ENCODE results near the gene ATP2B2. TPM values are rescaled to one million over a fixed set of nuclear protein-coding genes. Genes with fewer than 3 reads are reported as not detected.
A peak's percentile ranks its signal among the peaks of the same experiment; 100 is the strongest.

ATP2B2 gene
- total RNA-seq, 4 donors from 2014 or later: 0.42 to 2.0 (median 1.1) TPM

DNA sequence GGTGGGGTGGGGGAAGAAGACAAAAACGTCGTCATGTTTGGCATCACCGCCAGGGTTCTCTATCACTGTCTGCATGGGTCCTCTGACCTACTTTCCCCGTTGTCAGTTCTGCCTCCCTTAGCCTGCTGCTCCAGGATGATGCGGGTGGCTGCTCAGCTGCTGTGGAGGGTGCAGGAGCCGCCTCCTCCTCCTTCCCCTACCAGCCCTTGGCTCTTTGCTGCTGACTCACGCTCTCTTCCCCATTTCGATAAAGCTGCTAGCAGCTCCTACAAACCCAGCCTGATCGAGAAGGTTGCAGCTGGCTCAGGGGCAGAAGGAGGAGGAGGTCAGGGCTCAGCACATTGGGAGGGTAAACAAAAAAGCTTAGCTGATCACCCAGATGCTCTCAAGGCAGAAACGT, 135.0 kb downstream of the ATP2B2 start:
- Histone ChIP-seq H3K9me3 (no peaks in the 10 kb centered on the region), H3K27me3 (no peaks in the 10 kb centered on the region), H3K4me3 (no peak overlapping the region), H3K36me3 (no peaks in the 10 kb centered on the region), H3K4me1 (peaks cover 0 to 14% (median 0%) of the 10 kb centered on the region in 4 donors), H3K27ac (no peak overlapping the region)
- DNase-seq (ENCODE audit: low spot score in 2 of 2): no peak
- no peak for TF ChIP-seq POLR2A (IDR thresholded peaks at IDR 0.05)
- TF ChIP-seq, protein P1, sequence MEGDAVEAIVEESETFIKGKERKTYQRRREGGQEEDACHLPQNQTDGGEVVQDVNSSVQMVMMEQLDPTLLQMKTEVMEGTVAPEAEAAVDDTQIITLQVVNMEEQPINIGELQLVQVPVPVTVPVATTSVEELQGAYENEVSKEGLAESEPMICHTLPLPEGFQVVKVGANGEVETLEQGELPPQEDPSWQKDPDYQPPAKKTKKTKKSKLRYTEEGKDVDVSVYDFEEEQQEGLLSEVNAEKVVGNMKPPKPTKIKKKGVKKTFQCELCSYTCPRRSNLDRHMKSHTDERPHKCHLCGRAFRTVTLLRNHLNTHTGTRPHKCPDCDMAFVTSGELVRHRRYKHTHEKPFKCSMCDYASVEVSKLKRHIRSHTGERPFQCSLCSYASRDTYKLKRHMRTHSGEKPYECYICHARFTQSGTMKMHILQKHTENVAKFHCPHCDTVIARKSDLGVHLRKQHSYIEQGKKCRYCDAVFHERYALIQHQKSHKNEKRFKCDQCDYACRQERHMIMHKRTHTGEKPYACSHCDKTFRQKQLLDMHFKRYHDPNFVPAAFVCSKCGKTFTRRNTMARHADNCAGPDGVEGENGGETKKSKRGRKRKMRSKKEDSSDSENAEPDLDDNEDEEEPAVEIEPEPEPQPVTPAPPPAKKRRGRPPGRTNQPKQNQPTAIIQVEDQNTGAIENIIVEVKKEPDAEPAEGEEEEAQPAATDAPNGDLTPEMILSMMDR (IDR thresholded peaks at IDR 0.05): no peak
- TF ChIP-seq EP300 (IDR thresholded peaks at IDR 0.05): no peak
- WGBS, 2 donors: 49 to 69% methylated on average over 10 of the region's 10 CpGs

GRCh38 chr3:10368512-10368911, 136.9 kb downstream of the ATP2B2 start:
- no peak overlapping the region for H3K4me3 ChIP-seq
- WGBS, 2 donors: 97 to 99% methylated on average over 2 of the region's 2 CpGs
- DNase-seq (ENCODE audit: low spot score in 2 of 2): no peak
- peaks cover 0 to 6% (median 0%) of the 10 kb centered on the region in 4 donors for H3K4me1 ChIP-seq
- TF ChIP-seq POLR2A (IDR thresholded peaks at IDR 0.05) (no peak), EP300 (IDR thresholded peaks at IDR 0.05) (no peak)
- TF ChIP-seq, protein P1 (IDR thresholded peaks at IDR 0.05): no peak
- no peak overlapping the region for H3K27ac ChIP-seq
- H3K9me3 ChIP-seq: peaks cover 0 to under 1% (median 0%) of the 10 kb centered on the region in 4 donors
- peaks cover 0 to under 1% (median 0%) of the 10 kb centered on the region in 3 donors for H3K36me3 ChIP-seq
- H3K27me3 ChIP-seq: no peaks in the 10 kb centered on the region

- 87 to 94% methylated on average over 5 of the region's 5 CpGs for whole genome bisulfite sequencing, 2 donors
- Histone ChIP-seq H3K27ac (no peak overlapping the region), H3K36me3 (peaks cover 0 to 5% (median 0%) of the 10 kb centered on the region in 3 donors), H3K4me1 (peaks cover 0 to 6% (median 0%) of the 10 kb centered on the region in 4 donors), H3K4me3 (no peak overlapping the region), H3K27me3 (no peaks in the 10 kb centered on the region), H3K9me3 (peaks cover 0 to 5% (median 0%) of the 10 kb centered on the region in 4 donors)
- DNase-seq (ENCODE audit: low spot score in 2 of 2): no peak
- TF ChIP-seq, protein P1 (IDR thresholded peaks at IDR 0.05): no peak
- TF ChIP-seq POLR2A (IDR thresholded peaks at IDR 0.05) (no peak), EP300 (IDR thresholded peaks at IDR 0.05) (no peak)
These were observed 137.9 kb downstream of the ATP2B2 start for GRCh38 chr3:10367506-10367905.

- peaks cover 0 to 5% (median 0%) of the 10 kb centered on the region in 3 donors for H3K36me3 ChIP-seq
- peak in 1 of 2 donors; percentile 47 for DNase-seq (ENCODE audit: low spot score in 2 of 2)
- H3K4me3 ChIP-seq: no peak overlapping the region
- TF ChIP-seq POLR2A (IDR thresholded peaks at IDR 0.05): no peak
- TF ChIP-seq EP300 (IDR thresholded peaks at IDR 0.05): no peak
- peaks cover 0 to 6% (median 0%) of the 10 kb centered on the region in 4 donors for H3K4me1 ChIP-seq
- peaks cover 0 to 5% (median 0%) of the 10 kb centered on the region in 4 donors for H3K9me3 ChIP-seq
- peak overlapping the region in 1 of 4 donors; percentile 38 for H3K27ac ChIP-seq
- H3K27me3 ChIP-seq: no peaks in the 10 kb centered on the region
- 34 to 38% methylated on average over 7 of the region's 7 CpGs for WGBS, 2 donors
These were observed 138.7 kb downstream of the ATP2B2 start for GRCh38 chr3:10366651-10367101.

DNA sequence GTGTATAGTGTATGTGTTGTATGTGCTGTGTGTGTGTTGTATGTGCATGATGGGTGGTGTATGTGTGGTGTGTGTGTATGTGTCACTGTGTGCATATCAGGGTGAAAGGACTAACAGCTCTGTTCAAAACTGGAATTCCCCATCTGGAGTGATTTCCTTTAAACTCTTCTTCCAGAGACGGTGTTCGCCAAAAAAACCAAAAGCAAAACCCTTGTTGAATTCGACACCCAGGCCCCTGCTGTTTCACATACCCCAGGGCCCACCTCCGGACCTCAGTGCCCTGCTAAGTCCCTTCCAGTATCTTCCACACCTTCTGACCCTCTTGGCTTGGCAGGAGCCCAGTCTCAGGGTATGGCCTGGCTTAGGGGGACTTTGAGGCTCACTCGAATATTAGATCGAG, 139.6 kb downstream of the ATP2B2 start:
- Histone ChIP-seq H3K36me3 (peaks cover 0 to 8% (median 0%) of the 10 kb centered on the region in 3 donors), H3K27me3 (no peaks in the 10 kb centered on the region), H3K27ac (no peak overlapping the region), H3K4me3 (no peak overlapping the region), H3K9me3 (peaks cover 0 to 5% (median 0%) of the 10 kb centered on the region in 4 donors), H3K4me1 (peaks cover 0 to 6% (median 0%) of the 10 kb centered on the region in 4 donors)
- 57 to 72% methylated on average over 6 of the region's 6 CpGs for WGBS, 2 donors
- TF ChIP-seq, protein P1 (IDR thresholded peaks at IDR 0.05): no peak
- TF ChIP-seq POLR2A (IDR thresholded peaks at IDR 0.05): no peak
- no peak for TF ChIP-seq EP300 (IDR thresholded peaks at IDR 0.05)
- DNase-seq (ENCODE audit: low spot score in 2 of 2): no peak

Data from tibial nerve (tissue), 4 donors.